HEK293 (cell line): Measurements from ENCODE around the gene CHST8.

Experiments
- CTCF ChIA-PET: fragments of 350-600 bp; formaldehyde crosslinking; extraction: SDS; loops from one replicate; lab custom pipeline; 2021; ENCODE audit warnings: antibody characterized with exemption; lab: Yijun Ruan, JAX
- POLR2A ChIA-PET: fragments of 300-600 bp; formaldehyde crosslinking; extraction: SDS; loops from one replicate; lab custom pipeline; 2020; ENCODE audit warnings: antibody characterized with exemption, inconsistent platforms; lab: Yijun Ruan, JAX
- H3K27ac ChIP-seq: fragments of 200-500 bp; sonication (Bioruptor generic); 2 replicates; pipeline ENCODE4 v1.5.1; 2014; ENCODE audit warnings: low read depth, low read length, control low read depth, inconsistent platforms; ENCODE audit errors: extremely low read depth
- H3K36me3 ChIP-seq, 2 experiments: fragments of 200-500 bp in 1 of 2; sonication (Bioruptor generic) in 1 of 2; 1 replicate in 1 of 2; 2 replicates in 1 of 2; pipeline ENCODE4 v1.5.1; 2014 to 2017; ENCODE audit warnings: inconsistent platforms in 2 of 2, low read length in 2 of 2; ENCODE audit not compliant: control insufficient read depth in 2 of 2, insufficient read depth in 1 of 2
- H3K4me1 ChIP-seq: fragments of 200-500 bp; sonication (Bioruptor generic); 2 replicates; pipeline ENCODE4 v1.5.1; 2014; ENCODE audit warnings: mild to moderate bottlenecking, low read length, inconsistent platforms; ENCODE audit not compliant: control insufficient read depth, insufficient read depth
- H3K4me3 ChIP-seq: 2 replicates; pipeline ENCODE4 v1.5.1; 2011; ENCODE audit warnings: low read depth, mild to moderate bottlenecking, control low read depth, low read length, moderate library complexity
- H3K9me3 ChIP-seq: fragments of 200-500 bp; sonication (Bioruptor generic); 2 replicates; pipeline ENCODE4 v1.5.1; 2014; ENCODE audit warnings: low read depth, low read length, inconsistent platforms; ENCODE audit not compliant: control insufficient read depth, insufficient read depth
- CTCF ChIP-seq: fragments of 450-650 bp; formaldehyde crosslinking; IDR thresholded peaks from 2 replicates; pipeline ENCODE4 v1.5.1; 2016; ENCODE audit warnings: missing biosample characterization, missing genetic modification characterization
- HIC1 ChIP-seq: fragments of 450-650 bp; formaldehyde crosslinking; IDR thresholded peaks from 2 replicates; pipeline ENCODE4 v1.5.1; 2016; ENCODE audit warnings: missing biosample characterization, missing genetic modification characterization
- HOXA7 ChIP-seq: sonication (generic); formaldehyde crosslinking; IDR thresholded peaks from 2 replicates; pipeline ENCODE4 v1.8.1; 2022; ENCODE audit warnings: missing genetic modification reagents, borderline replicate concordance
- PRDM6 ChIP-seq: fragments of 450-650 bp; formaldehyde crosslinking; IDR thresholded peaks from 2 replicates; pipeline ENCODE4 v1.5.1; 2017; ENCODE audit warnings: missing biosample characterization, missing genetic modification characterization
- SCRT1 ChIP-seq: fragments of 450-650 bp; formaldehyde crosslinking; IDR thresholded peaks from 2 replicates; pipeline ENCODE4 v1.5.1; 2016; ENCODE audit warnings: missing biosample characterization, missing genetic modification characterization, borderline replicate concordance
- SCRT2 ChIP-seq: fragments of 450-650 bp; formaldehyde crosslinking; IDR thresholded peaks from 2 replicates; pipeline ENCODE4 v1.5.1; 2016; ENCODE audit warnings: missing biosample characterization, missing genetic modification characterization
- SETDB1 ChIP-seq: IDR thresholded peaks from one replicate; pipeline ENCODE4 v1.6.1; 2017; ENCODE audit warnings: mild to moderate bottlenecking, low read length, moderate library complexity, mixed read lengths; ENCODE audit not compliant: insufficient read length
- TRIM28 ChIP-seq: IDR thresholded peaks from 2 replicates; pipeline ENCODE4 v1.6.1; 2011; ENCODE audit warnings: low read length, control low read depth, borderline replicate concordance
- ZBTB10 ChIP-seq: fragments of 450-650 bp; formaldehyde crosslinking; IDR thresholded peaks from 2 replicates; pipeline ENCODE4 v1.5.1; 2016; ENCODE audit warnings: missing biosample characterization, missing genetic modification characterization
- ZNF169 ChIP-seq: fragments of 450-650 bp; formaldehyde crosslinking; IDR thresholded peaks from 2 replicates; pipeline ENCODE4 v1.5.1; 2016; ENCODE audit warnings: missing biosample characterization, missing genetic modification characterization
- ZNF280C ChIP-seq: fragments of 450-650 bp; formaldehyde crosslinking; IDR thresholded peaks from 2 replicates; pipeline ENCODE4 v1.5.1; 2016; ENCODE audit warnings: missing biosample characterization, missing genetic modification characterization
- ZNF350 ChIP-seq: fragments of 450-650 bp; formaldehyde crosslinking; IDR thresholded peaks from 2 replicates; pipeline ENCODE4 v1.5.0; 2017; ENCODE audit warnings: missing biosample characterization, mild to moderate bottlenecking, missing genetic modification characterization
- ZNF423 ChIP-seq: fragments of 450-650 bp; formaldehyde crosslinking; IDR thresholded peaks from 2 replicates; pipeline ENCODE4 v1.5.1; 2016; ENCODE audit warnings: missing biosample characterization, missing genetic modification characterization
- ZNF544 ChIP-seq: fragments of 450-650 bp; formaldehyde crosslinking; IDR thresholded peaks from 2 replicates; pipeline ENCODE4 v1.5.0; 2017; ENCODE audit warnings: missing biosample characterization, missing genetic modification characterization
- ZNF555 ChIP-seq: fragments of 450-650 bp; formaldehyde crosslinking; conservative IDR thresholded peaks from 2 replicates; pipeline ENCODE4 v1.5.1; 2017; ENCODE audit warnings: missing biosample characterization, mild to moderate bottlenecking, missing genetic modification characterization, inconsistent platforms
- ZNF560 ChIP-seq: fragments of 450-650 bp; formaldehyde crosslinking; IDR thresholded peaks from 2 replicates; pipeline ENCODE4 v1.5.1; 2017; ENCODE audit warnings: missing biosample characterization, missing genetic modification characterization, borderline replicate concordance
- ZNF654 ChIP-seq: fragments of 450-650 bp; formaldehyde crosslinking; IDR thresholded peaks from 2 replicates; pipeline ENCODE4 v1.5.1; 2016; ENCODE audit warnings: low read depth, missing biosample characterization, missing genetic modification characterization
- ZNF791 ChIP-seq: fragments of 450-650 bp; formaldehyde crosslinking; IDR thresholded peaks from 2 replicates; pipeline ENCODE4 v1.5.1; 2016; ENCODE audit warnings: missing biosample characterization, missing genetic modification characterization
- ZNF837 ChIP-seq: fragments of 450-650 bp; formaldehyde crosslinking; IDR thresholded peaks from 2 replicates; pipeline ENCODE4 v1.5.1; 2016; ENCODE audit warnings: missing biosample characterization, missing genetic modification characterization

The CHST8 gene

GRCh38 chr19:33590224-33590623, 31.5 kb upstream of the CHST8 start (continued):
- TF ChIP-seq ZNF837 (tag by site-specific recombination) (no peak), ZBTB10 (tag by site-specific recombination) (no peak), ZNF350 (tag by site-specific recombination) (no peak), ZNF654 (tag by site-specific recombination) (no peak), ZNF544 (no peak), PRDM6 (tag by site-specific recombination) (no peak), SCRT1 (tag by site-specific recombination) (no peak), ZNF560 (tag by site-specific recombination) (no peak)

GRCh38 chr19:33595783-33596182, 26.0 kb upstream of the CHST8 start:
- Histone ChIP-seq H3K36me3 (peaks cover 0 to 4% of the 10 kb centered on the region in 2 experiments; a peak in 2 of 3 replicates), H3K9me3 (peaks cover 16% of the 10 kb centered on the region), H3K27ac (no peak overlapping the region), H3K4me1 (no peaks in the 10 kb centered on the region), H3K4me3 (no peak overlapping the region)
- ChIA-PET POLR2A (no interaction called here), CTCF (no interaction called here)
- TF ChIP-seq ZNF423 (tag by site-specific recombination), result no peak
- TF ChIP-seq ZNF555 (tag by site-specific recombination), result no peak

GRCh38 chr19:33601583-33601982, 20.2 kb upstream of the CHST8 start:
- Histone ChIP-seq H3K4me1 (no peaks in the 10 kb centered on the region), H3K4me3 (no peak overlapping the region), H3K27ac (no peak overlapping the region), H3K9me3 (peaks cover 16% of the 10 kb centered on the region), H3K36me3 (peaks cover 0 to 4% of the 10 kb centered on the region in 2 experiments; a peak in 2 of 3 replicates)
- POLR2A ChIA-PET, result no interaction called here
- CTCF ChIA-PET, result interaction anchor here (0.6 to 0.9 kb wide), 2 partner anchors 33 to 176 kb away, joined by 4 read pairs; no protein-coding TSS in a partner anchor
- TF ChIP-seq ZNF791 (tag by site-specific recombination), result no peak
- peak; percentile 94 for TF ChIP-seq SETDB1
- peak; percentile 73; the same call in 1 of the 2 replicates for TF ChIP-seq TRIM28

- ChIA-PET CTCF (no interaction called here), POLR2A (no interaction called here)
- H3K4me3 ChIP-seq, result no peak overlapping the region
- H3K27ac ChIP-seq, result no peak overlapping the region
- peaks cover 16% of the 10 kb centered on the region for H3K9me3 ChIP-seq
- peaks cover 0 to 4% of the 10 kb centered on the region in 2 experiments; a peak in 2 of 3 replicates for H3K36me3 ChIP-seq
- H3K4me1 ChIP-seq, result no peaks in the 10 kb centered on the region
- no peak for TF ChIP-seq ZNF169 (tag by site-specific recombination)
- no peak for TF ChIP-seq SCRT2 (tag by site-specific recombination)
- no peak for TF ChIP-seq CTCF (tag by site-specific recombination)
- no peak for TF ChIP-seq ZNF280C
- no peak for TF ChIP-seq HOXA7
- no peak for TF ChIP-seq HIC1
Observed at GRCh38 chr19:33602576-33603204, 19.1 kb upstream of the CHST8 start.
